Muscle of arm (tissue), 12 donors: ENCODE results near the gene GFM2. TPM values are rescaled to one million over a fixed set of nuclear protein-coding genes. Genes with fewer than 3 reads are reported as not detected.
"Not testable (repeated sequence)": the region's sequence is repeated elsewhere in the genome, so short reads cannot be mapped to it uniquely, and the experiment has no call there.

Experiments used
- DNase-seq: peaks from one replicate; pipeline ENCODE4 v3.0.0-alpha.2; 2013
- polyA plus RNA-seq, 12 donors: library from polyadenylated mRNA; unstranded; fragments of 120-200 nt; gene quantifications; one replicate each; pipeline ENCODE4 v1.2.1, GENCODE V29; 2013; ENCODE audit not compliant: insufficient read length in 12 of 12

GFM2 gene
- polyA plus RNA-seq, 12 donors = 21.4 to 35.7 (median 26.5) TPM; not detected in 1

- no peak for DNase-seq
Observed at GRCh38 chr5:74736759-74737158, 30.2 kb downstream of the GFM2 start.

GRCh38 chr5:74725331-74725730, 41.6 kb downstream of the GFM2 start:
- DNase-seq = no peak

GRCh38 chr5:74722271-74722670, 44.6 kb downstream of the GFM2 start:
- no peak for DNase-seq

GRCh38 chr5:74717596-74717995, 49.3 kb downstream of the GFM2 start:
- no peak for DNase-seq

GRCh38 chr5:74693191-74693590, 73.7 kb downstream of the GFM2 start:
- no peak for DNase-seq

GRCh38 chr5:74686962-74687751, 79.8 kb downstream of the GFM2 start:
- no peak for DNase-seq

- DNase-seq = peak; percentile 34
Observed at GRCh38 chr5:74685979-74686631, 80.8 kb downstream of the GFM2 start.

GRCh38 chr5:74684900-74685851, 81.7 kb downstream of the GFM2 start, which contains the start of gene HEXB:
Gene HEXB, plus strand, starts transcription at chr5:74685233. Its CDS starts 28 bp downstream, at chr5:74685261.
- DNase-seq = peak; percentile 78

GRCh38 chr5:74679966-74680365, 87.0 kb downstream of the GFM2 start:
- no peak for DNase-seq

GRCh38 chr5:74679300-74679699, 87.6 kb downstream of the GFM2 start:
- DNase-seq = not testable (repeated sequence)

GRCh38 chr5:74678123-74678522, 88.8 kb downstream of the GFM2 start:
- not testable (repeated sequence) for DNase-seq

GRCh38 chr5:74676466-74676865, 90.5 kb downstream of the GFM2 start:
- DNase-seq = not testable (repeated sequence)

- DNase-seq = peak; percentile 41
Observed at GRCh38 chr5:74673011-74673790, 93.7 kb downstream of the GFM2 start.

GRCh38 chr5:74672215-74672877, 94.6 kb downstream of the GFM2 start:
- DNase-seq = no peak

Other genes with a start within 250 kb of the GFM2 start
- gene ENC1, start 126.4 kb downstream of the GFM2 start, polyA plus RNA-seq = 10 to 100 TPM in 11 of 12 donors, not detected in 1; 22.0 to 34.5 (median 25.9) TPM
- gene HEXB, start 81.9 kb downstream of the GFM2 start, polyA plus RNA-seq = 10 to 100 TPM in 11 of 12 donors, not detected in 1; 33.8 to 63.9 (median 40.0) TPM
- 100 to 1,000 TPM in 11 of 12 donors, not detected in 1; 236 to 293 (median 260) TPM for gene NSA2, start 132 bp upstream of the GFM2 start, polyA plus RNA-seq
- 1 to 10 TPM in 5 of 12 donors, under 1 TPM in 5, not detected in 2; 0.58 to 3.2 (median 0.94) TPM for gene FAM169A, start 99.3 kb upstream of the GFM2 start, polyA plus RNA-seq